Glomerular endothelial cell (primary cell): ENCODE results near the gene C4orf50. TPM values are rescaled to one million over a fixed set of nuclear protein-coding genes. Genes with fewer than 3 reads are reported as not detected.

Experiments
- DNase-seq: peaks from one replicate; pipeline ENCODE4 v3.0.0-alpha.2; 2011; ENCODE audit warnings: low read depth, low spot score; ENCODE audit errors: extremely low read depth
- total RNA-seq: library from RNA; depleted of rRNA; stranded (reverse); fragments of >200 nt; gene quantifications from 2 replicates; pipeline ENCODE4 v1.2.3, GENCODE V29; 2015

The C4orf50 gene
- total RNA-seq, 1 donor from 2014 or later = not detected

DNA sequence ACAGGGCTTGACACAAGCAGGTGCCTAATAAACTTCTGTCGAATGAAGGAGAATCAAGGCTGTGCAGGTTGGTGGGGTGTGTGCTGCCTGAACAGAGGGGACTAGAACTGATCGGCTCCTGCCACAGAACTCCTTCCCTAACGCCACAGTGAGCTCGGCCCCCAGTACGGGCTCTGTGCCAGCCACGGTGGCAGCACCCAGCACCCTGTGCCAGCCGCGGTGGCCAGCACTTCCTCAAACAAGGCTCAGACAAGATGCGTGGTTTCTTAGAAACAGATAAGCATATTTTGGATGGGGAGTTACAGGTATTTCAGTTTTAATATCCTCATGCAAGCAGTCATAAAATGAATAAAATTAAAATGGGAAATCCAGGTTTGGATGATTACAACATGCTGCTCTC, 26.0 kb upstream of the C4orf50 start:
- no peak for DNase-seq

DNA sequence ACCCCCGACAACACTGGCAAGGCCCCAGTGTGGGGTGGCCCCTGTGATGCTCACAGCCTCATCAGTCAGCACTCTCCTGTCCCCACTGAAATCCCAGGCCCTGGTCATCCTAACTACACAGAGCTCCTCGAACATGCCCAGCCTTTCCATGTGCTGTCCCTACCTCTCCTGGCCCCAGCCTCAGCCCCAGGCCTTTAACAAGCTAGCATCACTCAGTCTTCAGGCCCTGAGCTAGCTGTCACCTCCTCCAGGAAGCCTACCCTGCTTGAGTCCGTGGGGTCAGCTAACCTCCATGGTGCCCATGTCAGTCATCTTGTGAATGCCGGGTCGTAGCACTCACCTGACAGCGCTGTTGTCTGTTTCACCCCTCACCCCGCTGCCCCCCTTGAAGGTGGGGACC, 25.6 kb upstream of the C4orf50 start:
- DNase-seq = no peak

DNA sequence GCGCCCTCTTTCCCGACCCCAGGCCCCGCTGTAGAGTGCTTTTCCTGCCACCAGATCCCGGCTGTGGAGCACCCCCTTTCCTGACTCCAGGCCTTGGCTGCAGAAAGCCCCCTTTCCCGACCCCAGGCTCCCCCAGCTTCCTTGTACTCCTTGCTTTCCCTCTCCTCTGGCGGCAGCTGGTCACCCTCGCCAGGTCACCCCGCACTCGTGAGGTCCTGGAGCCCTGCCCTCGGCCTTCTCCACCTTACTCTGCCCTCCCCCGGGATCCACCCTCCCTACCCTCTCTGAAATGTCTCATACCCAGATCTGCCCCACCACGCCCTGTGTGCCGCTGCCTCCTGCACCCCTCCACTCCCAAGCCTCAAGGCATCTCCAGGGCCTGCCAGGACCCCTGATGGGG, 25.0 kb upstream of the C4orf50 start:
- DNase-seq = no peak

DNA sequence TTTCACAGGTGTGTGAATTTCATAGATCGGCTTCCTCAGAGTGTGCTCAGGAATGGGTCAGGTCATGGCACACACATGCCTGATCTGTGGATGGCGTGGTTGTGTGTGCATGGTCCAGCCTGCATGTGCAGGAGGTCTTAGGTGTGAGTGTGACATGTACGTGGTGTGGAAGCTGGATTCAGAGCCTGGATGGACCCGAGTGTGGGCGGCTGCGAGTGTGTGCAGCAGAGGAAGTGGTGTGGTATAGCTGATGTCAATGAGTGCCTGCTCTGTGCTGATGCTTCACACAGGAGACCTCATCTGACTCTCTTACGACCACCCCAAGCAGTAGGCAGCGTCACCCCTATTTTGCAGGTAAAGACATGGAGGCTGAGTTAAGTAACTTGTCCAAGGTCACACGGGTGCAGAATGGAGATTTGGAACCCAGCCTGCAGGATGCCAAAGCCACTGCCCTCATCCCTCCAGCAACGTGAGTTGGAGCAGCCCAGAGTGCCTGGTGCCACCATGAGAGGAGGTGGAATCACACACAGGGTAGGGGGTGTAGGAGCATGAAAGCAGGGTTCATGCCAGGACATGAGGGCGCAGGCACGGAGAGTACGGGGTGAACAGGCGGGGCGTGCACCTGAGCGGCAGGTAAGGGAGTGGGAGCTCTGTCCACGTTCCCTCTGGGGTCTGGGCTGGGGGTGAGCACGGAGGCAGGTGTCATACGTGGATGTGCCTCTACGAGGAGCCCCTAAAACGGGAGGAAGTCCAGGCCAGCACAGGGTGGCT, 24.2 kb upstream of the C4orf50 start:
- no peak for DNase-seq

GRCh38 chr4:6041800-6042199, 23.6 kb upstream of the C4orf50 start:
- DNase-seq = no peak

DNA sequence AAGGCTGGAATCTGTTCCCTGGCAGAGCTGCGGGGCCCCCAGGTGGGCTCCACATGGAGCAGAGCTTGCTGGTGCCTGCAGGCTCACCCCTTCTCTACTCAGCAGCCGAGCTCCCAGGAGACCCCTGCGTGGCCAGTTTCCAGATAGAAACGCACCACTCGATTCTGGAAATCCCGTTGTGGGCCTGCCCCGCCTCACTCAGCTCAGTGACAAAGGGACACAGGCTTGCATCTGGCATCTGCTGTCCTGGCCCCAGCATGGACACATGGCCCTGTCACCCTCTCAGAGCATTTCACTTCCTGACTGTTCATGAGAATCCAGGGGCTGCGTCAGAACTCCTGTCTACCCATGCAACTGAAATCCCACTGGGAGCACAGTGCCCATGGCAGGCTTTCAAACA, 20.5 kb upstream of the C4orf50 start:
- DNase-seq = no peak

GRCh38 chr4:6035786-6036185, 17.6 kb upstream of the C4orf50 start:
- DNase-seq = no peak

DNA sequence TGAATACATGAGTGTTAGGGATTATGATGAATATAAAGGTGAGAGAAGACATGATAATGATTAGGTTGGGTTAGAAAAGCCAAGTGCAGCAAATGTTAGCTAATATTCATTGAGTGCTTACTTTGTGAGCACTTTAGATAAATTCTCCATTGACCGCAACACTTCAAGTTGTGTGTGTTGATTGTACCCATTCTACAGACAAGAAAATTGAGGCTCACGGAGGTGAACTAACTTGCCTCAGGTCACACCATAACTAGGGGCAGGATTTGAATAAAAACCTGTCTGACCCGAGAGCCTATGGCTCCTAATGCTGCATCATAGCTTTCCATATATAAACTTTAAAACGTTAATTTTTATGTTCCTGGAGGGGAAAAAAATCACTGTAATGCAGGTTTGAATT, 15.2 kb upstream of the C4orf50 start:
- no peak for DNase-seq

DNA sequence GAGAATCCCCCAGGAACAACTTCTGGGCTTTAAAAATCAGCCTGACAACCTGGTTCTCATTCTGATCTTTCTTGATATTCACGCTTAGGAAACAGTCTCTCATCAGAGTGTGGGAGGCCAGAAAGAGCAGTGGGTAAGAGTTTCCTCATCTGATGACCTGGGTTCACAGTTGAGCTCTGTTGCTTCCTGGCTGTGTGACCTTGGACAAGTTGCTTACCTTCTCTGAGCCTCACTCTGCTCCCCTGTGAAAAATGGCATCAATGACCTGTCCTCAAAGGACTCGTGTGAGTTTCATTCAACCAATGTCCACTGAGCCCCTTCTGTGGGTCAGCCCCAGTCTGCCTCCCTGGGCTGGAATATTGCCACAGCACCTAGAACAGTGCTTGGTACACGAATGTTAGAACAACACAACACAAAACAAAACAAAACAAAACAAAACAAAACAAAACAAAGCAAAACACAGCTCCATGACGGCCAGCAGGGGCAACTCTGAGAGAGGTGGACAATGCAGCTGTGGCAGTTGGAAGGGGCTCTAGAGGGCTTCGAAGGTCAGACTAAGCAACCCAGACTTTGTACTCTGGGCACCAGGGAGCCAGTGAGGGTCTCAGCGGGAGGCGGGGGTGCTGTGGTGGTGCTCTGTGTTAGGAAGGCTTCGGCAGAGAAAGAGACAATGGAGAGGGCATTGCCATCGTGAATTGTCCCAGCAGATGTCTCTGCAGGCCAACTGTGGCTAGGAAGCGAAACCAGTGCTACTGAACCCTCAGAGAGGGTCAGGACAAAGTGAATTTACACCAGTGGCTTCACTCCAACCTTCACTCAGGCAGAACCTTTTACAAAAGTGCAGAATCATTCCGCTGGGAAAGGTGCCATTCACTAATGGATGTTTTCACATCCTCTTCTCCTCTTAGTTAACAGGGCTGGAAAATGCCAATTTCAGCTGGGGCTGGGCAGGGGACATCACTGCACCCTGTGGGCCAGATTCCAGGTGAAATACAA, 14.3 kb upstream of the C4orf50 start:
- no peak for DNase-seq

GRCh38 chr4:6031846-6032245, 13.6 kb upstream of the C4orf50 start:
- no peak for DNase-seq

DNA sequence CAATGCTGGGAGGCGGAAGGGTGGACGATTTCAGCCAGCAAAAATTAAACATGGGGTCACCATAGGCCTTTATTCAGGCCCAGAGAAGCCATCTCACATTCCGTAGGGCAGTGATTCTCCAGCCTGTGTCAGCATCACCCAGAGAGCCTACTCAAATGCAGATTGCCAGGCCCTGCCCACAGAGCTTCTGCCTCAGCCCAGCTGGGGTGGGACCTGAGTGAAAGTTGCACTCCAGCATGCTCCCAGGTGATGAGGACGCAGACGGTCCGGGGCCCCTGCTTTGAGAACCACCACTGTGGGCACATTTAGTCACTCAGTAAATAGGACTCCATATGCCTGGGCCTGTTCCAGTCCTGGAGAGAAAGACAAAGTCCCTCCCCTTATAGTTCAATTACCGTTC, 12.4 kb upstream of the C4orf50 start:
- DNase-seq = no peak

DNA sequence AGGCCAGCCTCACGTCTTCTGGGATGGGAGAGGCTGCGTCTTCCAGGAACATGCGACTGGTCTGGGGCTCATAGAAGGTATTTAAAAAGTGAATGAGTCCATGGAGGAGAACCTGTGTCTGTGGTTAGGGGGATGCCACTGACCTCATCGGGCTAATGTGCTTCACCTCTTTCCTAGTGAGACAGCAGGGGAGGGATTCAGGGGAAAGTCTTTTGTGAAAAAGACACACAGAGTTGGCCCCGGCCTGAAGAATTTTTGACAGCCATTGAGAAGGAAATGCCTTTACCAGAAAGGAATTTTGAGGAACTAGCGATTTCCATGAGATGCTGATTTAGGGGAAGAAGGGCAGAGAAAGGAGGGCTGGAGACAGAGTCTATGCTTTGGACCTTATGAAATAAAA, 11.0 kb upstream of the C4orf50 start:
- no peak for DNase-seq

DNA sequence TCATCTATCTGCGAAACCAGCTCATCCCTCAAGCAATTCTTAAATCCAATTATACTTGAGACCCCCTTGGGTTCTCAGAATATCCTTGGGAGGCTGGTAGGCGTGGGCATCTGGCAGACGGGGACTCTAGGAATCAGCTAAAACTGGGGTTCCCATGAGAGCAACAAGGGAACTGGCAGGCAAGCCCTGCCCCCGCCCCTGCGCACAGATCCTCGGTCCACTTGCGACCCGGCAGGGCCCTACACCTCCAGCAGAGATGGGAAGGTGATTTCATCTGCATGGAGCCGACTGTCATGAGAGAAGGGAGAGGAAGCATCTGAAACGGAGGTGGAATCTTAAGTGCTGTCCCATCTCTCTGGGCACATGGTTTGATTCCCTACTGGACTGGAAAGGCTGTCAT, 9.9 kb upstream of the C4orf50 start:
- DNase-seq = no peak

- no peak for DNase-seq
These were observed 9.2 kb upstream of the C4orf50 start for GRCh38 chr4:6027392-6027791.

DNA sequence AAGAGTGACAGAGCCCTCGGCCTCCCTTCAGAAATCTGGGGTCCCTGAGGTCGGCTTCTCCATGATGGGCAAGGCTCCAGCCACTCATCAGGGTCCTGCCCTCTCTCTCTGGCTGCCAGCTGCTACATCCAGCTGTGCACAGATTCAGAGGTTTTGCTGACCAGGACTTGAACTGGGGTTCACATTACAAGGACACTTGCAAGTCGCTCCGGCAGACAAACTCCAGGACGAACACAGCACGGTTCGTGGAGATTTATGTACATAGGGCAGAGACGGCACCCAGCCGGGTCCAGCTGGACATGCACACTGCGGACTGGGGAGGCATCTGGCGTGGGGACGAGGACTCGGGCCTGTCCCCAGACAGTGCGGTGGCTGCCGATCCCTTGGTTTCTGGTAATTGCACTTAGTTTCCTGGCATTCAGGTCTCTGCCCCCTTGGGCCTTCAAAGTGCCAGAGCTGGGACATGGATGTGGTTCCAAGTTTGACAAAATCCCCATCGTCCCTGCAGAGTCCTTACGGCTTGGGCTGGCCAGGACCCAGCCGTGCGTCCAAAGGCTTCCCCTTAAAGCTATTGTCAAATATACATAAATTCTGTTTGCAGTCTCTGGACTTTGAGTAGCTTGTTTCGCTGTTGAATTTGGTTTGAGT, 6.2 kb upstream of the C4orf50 start:
- DNase-seq = no peak

GRCh38 chr4:6023731-6024130, 5.5 kb upstream of the C4orf50 start:
- no peak for DNase-seq

- DNase-seq = no peak
These were observed 4.5 kb upstream of the C4orf50 start for GRCh38 chr4:6022607-6023288.

DNA sequence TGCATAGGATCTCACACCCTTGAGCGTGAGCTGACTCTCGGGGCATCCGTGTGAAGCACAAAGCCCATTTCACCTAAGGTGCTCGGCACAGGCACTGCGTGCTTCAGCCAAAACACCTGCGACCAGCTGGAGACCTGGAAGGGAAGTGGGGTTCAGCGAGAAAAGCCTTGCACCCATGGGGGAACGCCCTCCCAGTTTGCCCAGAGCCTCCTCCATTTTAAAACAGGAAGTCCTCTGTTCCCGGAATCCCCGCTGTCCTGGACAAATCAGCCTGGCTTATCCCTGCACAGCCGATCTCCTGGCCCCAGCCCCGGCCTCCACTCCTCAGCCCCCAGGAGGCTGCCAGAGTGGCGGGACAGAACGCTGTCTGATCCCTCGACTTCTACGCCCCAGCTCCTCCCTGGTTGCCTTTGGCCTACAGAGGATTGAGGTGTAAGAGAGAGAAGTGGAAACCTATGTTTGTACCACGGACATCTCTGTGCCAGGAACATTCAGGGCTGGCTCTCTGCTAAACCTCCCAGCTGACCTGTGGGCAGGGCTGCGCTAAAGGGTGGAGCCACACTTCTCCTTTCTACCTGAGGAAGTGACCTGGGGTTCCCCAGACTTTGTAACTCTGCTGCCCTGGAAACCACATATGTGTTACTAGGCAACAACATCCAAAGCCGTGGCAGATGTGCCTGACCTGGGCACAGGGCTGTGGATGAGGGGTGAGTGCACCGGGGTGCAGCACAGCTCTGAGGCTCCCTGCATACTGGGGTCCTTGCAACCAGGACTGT, 3.8 kb upstream of the C4orf50 start:
- no peak for DNase-seq

DNA sequence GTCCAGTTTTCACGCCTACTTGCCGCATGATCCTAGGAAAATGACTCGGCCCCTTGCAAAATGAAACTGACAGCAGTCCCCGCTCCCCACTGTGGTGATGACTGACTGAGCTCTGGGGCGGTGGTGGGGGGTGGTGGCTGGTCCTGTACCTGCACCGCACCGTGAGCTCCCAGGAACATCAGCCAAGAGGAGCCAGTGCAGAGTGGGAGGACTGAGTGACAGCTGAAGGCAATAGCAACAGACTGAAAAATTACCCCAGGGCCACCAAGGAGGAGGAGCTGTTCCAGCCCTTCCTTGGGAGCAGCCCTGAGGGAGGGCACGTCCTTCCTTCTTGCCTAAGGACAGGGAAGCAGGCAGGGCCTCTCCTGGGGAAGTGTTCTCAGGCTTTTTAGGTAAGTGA, 2.4 kb upstream of the C4orf50 start:
- DNase-seq = no peak
